HK-2 (cell line): Measurements from ENCODE around the gene TBC1D14.

Source experiments
- DNase-seq: peaks from one replicate; pipeline ENCODE4 v3.0.0-alpha.2; 2018; ENCODE audit not compliant: unreplicated experiment

TBC1D14 gene

DNA sequence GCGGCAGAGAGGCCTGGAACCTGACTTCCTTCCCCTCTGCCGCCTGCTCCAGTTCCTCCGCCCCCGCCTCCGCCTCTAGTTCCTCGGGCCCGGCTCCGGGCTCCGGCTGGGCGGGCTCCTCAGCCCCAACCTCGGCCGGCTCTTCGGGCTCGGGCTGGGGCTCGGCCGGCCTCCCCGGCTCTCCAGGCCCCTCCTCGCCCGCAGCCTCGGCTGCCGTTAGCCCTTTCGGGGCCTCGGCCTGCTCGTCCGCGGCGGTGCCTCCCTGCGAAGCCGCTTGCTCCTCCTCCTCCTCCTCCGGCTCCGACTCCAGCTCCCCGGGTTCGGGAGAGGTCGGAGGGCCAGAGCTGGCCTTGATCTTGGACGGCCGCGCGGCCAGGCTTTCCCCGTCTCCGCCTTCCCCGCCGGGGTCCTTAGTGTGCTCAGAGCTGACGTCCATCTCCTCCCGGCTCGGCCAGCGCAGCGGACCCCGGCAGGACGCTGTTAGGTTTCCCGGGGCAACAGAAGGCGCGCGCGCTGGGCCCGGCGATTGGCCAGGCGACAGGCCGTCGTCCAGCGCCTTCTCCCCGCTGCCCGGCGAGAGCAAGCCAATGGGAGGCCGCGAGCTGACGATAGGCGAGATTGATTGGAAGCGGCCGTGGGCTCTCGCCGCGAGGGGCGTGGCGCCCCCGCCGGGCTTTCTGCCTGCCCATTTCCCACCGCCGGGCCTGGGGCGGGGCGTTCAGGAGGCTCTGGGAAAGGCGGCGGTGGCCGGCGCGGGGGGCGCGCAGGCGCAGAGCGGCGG is 133.1 kb downstream of the TBC1D14 start:
- DNase-seq = peak; percentile 99

DNA sequence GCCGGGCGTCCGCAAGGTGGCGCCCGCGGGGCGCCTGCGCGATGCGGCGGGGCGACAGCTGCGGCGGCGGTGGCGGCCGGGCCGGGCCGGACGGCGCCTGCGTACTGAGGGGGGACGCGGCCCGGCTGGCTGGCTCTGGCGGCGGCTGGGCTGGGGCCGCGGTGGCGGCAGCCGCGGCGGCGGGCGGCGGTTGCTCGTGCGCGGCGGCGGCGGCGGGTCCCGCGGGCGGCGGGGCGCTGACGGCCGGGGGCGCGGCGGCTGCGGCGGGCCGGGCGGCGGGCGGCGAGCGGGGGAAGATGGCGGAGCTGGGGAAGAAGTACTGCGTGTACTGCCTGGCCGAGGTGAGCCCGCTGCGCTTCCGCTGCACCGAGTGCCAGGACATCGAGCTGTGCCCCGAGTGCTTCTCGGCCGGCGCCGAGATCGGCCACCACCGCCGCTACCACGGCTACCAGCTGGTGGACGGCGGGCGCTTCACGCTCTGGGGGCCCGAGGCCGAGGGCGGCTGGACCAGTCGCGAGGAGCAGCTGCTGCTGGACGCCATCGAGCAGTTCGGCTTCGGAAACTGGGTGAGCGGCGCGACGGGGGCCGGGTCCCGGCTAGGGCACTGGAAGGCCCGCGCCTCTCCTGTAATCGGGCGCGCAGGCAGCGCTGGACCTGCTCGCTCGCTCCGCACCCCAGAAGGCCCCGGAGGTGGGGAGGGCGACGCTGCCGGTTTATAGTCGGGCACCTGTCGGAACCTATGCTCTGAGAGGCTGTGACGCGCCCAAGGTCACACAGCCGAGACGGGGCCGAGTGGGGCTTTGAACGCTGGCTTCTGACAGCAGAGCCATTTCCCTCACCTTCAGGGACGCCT is 133.9 kb downstream of the TBC1D14 start, which contains the start of gene TADA2B:
TSS of gene TADA2B (plus strand) at position 89 of the 853 bp plus-strand sequence. CDS start at position 297, 208 bp downstream.
- DNase-seq = peak; percentile 67

DNA sequence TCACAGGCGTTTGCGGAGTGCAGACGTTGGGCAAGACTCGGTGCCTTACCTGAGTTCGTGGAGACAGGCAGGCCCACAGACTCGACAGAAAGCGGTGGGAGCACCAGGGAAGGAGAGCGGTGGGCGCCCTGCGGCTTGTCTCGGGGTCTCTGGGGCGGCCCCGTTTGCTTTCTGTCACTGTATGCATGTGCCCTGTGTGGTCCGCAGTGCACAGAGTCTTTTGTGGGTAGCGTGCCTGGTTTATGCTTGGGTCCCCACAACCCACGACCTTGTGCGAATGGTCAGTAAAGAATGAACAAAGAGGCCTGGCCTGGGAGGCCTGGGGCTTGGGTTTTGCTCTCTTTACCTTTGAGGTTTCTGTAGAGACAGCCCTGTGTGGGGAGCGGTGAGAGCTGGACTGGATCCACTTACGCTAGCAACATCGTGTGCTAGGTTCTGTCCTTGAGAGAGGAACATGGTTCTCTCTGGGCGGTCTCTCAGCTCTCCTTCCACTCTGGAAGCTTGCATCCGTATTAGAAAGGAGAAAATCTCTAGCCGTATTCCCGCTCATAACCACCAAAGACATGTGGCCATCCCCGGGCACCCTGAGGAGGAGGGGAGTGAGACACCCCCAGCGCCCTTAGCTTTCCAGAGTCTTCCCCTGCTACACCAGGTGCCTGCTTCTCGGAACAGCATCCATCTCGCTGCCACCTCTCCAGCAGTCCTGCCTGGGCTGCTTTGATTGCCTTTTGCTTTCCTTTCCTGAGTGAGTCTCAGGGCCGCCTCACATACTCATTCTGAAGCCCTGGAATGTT is 134.7 kb downstream of the TBC1D14 start:
- no peak for DNase-seq

DNA sequence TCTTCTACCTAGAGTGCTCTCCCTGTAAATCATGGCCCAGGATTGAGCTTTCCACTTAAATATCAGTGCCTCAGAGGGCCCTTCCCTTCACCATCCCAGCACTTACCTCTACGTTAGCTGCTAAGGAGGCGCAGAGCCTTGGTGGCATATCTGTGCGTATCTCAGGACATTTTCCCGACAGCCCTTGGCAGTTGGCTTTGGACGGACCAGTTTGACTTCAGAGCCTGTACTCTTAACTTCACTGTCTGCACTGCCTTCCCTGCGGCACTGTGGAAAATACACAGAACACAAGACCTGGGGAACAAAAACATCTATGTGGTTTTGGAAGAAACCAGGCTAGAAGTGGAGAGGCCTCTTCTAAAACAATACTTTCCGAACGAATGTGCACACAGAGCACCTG is 135.9 kb downstream of the TBC1D14 start:
- no peak for DNase-seq

DNA sequence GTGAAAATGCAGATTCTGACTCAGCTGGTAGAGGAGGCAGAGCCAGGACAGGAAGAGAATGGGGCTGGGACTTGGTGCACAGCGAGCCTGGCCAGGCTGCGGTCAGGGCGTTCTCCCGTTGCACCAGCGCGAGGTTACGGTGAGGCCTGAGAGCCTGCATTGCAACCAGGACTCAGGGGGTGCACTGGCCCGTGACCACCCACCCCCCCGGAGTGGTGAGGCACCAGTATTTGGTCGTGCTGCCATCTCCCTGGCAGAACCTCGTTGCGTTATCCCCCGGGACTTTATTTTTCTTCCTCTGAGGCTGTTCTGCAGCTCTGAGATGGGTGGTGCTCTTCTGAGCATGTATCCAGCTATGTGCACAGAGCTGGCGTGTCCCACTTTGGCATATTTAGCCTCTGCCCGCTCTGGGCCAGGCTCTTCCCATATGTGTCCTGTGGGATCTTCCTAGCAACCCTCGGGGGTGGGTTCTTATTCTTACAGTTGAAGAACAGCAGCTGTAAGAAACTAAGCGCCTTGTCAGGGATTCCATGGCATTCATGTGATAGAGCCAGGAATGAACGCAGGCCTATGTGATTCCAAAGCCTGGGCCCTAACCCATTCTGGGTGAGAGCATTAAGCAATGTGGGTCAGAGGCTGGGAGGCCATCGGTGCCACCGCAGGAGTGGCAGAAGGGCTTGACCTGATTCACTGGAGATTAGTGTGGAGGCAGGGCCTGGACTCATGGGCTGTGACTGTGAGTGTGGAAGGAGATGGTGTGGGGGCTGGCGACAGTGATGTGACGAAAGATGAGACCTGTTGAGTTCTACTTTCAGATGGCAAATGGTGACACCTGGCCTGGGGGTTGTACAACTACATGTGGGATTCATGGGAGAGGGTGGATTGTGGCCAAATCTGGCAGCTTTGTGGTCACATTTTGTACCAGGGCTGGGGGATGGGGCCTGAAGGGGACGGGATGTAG is 136.6 kb downstream of the TBC1D14 start:
- DNase-seq = peak; percentile 55

DNA sequence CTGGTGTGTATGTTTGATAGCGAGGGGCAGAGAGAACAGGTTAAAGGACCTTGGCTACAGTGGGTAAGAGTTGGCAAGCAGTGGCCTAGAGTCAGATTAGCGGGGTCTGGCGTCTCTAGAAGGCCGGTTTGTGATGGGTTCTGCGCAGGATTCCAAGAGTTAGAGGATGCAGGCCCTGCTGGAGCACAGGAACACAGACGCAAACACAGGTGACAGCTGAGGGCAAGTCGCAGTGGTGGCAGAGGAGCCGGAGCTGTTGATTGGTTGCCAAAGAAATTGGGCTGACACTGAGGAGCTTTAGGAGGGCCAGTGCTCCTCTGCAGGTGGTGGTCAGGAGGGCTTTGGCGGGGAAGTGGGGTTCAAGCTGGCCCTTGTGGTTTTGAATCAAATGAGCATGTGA is 137.3 kb downstream of the TBC1D14 start:
- DNase-seq = no peak

DNA sequence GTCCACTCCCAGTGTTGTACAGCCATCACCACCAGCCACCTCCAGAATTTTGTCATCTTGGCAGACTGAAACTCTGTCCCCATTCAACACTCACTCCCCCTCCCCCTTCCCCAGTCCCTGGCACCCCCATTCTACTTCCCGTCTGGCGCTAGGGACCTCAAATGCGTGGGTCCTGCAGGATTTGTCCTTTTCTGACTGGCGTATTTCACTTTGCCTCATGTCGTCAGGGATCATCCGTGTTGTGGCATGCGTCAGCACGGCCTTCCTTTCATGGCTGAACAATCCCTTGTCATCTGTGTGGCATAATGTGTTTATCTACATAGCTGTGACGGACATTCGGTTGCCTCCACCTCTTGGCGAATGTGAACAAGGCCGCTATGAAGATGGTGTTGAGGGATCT is 139.0 kb downstream of the TBC1D14 start:
- DNase-seq = no peak

DNA sequence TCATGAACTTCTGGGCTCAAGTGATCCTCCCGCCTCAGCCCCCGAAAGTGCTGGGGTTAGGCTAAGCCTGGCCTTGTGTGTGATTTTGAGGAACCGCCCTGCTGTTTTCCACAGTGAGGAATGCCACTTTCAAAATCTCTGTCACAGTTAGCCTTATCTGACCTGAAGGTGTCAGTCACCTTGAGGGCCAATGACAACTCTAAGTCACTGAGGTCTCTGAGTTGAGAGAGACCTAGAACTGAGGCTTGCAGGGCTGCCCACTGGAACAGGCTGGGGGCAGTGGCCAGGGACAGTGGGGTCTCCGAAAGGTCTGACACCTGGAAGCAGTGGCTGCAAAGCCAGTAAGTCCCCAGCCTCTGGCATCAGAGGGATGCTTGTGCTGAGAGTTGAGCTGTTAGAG is 139.7 kb downstream of the TBC1D14 start:
- no peak for DNase-seq

DNA sequence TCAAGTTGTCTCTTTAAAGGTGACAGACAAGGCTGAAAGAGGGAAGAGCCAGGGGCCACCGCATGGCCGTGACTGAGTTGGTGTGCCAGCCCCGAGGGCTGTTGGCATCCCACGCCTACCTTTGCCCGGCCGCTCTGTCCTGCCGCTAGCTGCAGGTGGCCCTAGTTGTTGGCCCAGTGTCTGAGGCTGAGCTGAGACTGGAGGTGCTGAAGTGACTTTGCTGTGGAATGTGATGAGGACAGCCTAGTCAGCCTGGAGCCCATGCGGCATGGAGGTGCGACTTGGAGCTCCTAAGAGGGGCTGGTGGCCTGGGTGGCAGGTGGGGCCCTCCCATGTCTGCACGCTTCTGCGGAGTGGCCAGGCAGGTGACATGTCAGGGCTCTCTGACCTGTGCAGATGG is 140.1 kb downstream of the TBC1D14 start:
- DNase-seq = no peak

DNA sequence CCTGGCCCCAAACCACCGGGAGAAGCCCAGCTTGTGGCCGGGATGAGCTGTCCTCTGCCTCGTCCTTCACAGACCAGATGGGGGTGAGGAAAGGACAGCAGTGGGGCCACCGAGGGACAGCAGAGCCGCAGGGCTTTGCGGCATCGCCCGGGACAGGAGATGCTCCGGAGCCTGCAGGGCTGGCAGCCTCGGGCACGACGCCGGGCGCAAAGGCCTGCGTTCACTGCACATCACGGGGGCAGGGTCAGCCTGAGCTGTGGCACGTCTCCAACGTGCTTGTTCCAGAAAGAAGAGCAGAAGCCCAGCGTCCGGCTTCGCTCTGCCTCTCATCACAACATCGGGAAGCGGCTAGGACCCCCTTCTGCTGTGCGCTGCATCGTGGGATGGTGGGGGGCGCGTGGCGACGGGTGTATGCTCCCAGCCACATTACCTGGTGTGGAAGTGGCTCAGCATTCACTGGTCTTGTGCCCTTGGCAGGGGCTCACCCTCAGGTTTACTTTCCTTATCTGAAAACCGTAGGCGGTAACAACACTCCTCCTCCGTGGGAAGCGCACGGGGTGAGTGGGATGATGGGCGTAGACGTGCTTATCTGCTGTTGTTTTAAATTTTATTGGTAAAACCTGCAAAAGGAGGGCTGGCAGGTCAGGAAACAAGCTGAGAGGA is 141.0 kb downstream of the TBC1D14 start:
- DNase-seq = no peak

DNA sequence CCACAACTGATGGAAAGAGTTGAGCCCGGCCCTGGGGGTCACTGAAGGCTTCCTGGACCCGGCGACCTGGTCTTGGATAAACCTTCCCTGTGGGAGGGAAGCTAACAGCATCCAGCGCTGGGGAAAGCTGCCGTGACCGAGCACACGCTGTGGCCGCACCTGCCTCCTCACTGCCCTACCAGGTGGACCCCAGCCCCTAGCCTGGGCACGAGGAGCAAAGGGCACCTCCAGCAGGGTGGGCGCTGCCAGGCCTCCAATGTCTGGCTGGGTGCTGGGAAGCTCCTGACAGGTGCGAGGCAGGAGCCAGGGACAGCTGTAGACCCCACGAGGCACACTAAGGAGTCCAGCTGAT is 141.5 kb downstream of the TBC1D14 start:
- DNase-seq = no peak

DNA sequence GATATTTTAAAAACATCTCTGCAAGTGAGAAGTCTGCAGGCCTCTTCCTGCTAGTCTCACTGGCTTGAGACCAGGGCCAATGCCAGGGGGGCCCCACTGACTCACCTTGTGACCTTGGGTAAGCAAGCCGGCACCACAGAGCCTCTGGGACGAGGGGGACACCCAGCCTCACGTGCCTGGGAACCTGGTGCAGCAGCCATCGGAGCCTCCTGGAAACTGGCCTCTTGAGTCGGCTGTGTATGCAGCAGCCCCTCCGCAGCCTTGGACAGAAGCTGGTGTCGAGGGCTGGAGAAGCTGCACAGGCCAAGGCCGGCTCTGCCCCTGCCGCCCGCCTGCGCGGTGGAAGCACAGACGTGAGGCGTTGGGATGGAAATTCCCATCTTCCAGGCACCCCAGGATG is 142.3 kb downstream of the TBC1D14 start:
- DNase-seq = no peak

DNA sequence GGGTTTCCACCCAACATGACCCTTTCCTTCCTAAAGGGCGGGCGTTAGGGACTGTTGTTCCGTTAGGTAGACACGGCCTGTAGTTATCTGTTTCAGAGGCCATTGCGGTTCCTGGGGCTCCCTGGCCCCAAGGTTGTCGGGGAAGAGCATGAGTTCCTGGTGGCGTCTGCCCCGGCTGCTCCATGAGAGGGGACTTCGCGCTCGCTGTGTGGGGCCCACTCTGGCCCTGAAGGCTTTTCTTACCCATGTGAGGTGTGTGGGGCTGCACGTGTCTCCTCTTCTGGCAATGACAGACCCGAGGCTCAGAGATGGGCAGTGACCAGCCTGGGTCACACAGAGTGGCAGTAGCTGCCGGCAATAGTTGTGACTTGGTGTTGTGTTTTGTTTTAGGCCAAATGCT is 142.7 kb downstream of the TBC1D14 start:
- DNase-seq = no peak

DNA sequence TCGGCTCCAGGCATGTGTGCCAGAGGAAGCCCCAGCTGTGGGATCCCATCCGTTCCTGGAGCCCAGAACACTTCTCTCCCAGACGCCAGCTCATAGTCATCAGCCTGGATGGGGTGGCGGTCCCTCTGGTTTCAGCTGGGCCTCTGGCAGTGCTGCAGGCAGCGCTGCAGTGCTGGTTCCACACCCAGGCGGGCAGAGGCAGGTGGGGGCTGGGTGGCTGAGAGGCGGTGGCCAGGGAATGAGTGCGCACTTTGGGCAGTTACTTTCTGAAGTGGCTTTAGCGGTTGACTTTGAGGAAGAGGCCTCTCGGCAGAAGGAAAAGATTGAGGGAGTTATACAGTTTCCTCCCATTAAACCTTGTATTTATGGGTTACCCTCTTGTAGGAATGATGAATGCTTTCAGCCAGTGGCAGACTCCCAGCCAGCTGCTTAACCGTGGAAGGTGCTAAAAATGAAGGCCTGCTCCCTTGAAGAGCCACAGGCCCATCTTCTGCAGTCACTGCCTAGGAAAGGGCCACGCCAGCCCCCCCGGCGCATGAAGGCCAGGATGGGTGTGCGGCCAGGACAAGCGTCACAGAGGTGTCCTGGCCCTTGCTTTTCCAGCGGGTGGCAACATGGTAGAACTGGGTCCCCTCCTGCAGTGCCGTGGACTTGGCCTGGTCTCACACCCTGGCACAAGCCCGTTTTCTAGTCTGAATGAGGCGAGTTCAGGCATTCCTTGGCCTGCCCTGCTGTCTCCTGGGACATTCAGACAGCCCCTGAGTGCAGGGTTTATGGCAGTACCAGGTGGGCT is 143.5 kb downstream of the TBC1D14 start:
- peak; percentile 49 for DNase-seq

DNA sequence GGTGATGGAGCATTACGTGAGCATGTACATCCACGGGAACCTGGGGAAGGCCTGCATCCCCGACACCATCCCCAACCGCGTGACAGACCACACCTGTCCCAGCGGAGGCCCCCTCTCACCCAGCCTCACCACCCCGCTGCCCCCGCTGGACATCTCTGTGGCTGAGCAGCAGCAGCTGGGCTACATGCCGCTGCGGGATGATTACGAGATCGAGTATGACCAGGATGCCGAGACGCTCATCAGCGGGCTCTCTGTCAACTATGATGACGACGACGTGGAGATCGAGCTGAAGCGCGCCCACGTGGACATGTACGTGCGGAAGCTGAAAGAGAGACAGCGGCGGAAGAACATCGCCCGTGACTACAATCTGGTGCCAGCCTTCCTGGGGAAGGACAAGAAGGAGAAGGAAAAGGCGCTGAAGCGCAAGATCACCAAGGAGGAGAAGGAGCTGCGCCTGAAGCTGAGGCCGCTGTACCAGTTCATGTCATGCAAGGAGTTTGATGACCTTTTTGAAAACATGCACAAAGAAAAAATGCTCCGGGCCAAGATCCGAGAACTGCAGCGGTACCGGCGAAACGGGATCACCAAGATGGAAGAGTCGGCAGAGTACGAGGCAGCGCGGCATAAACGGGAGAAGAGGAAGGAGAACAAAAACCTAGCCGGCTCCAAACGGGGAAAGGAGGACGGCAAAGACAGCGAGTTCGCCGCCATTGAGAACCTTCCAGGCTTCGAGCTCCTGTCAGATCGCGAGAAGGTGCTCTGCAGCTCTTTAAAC is 144.7 kb downstream of the TBC1D14 start:
- no peak for DNase-seq

DNA sequence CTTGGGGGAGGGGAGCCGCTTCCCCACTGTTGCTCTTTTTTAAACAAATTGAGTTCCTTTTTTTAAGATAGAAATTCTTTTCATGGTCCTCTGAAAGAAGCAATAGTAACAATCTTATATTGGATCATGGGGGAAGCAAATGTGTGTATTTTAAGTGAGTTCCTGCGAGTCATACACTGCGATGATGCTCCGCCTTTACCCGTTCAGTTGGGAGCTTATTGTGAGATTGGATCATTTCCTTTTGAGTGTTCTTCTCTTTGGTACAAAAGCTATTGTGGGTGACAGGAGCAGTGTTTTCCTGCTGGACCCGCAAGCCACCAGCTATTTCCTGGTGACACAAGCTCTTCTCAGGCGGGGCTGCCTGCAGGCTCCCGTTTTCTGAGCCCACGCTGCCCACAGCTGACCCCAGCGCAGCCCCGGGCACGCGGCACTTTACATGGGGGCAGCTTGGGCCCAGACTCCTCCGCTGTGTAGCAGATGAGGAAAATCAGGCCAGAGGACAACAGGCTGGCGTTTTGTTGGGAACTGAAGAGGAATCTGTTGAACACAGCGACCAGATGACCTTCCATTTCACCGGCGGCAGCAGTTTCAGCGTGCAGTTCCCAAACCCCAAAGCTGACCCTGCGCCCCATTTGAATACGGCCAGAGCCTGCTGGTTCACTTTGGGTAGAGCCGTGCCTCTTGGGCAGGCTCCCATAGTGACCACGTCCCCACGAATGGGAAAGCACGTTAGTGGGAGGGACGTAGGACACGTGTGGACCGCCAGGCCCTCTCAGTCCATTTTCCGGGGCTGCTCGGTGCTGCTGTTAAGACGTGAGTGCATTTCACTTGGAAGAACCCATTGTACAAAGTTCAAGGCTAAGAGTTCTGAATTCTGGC is 145.7 kb downstream of the TBC1D14 start:
- DNase-seq = no peak

DNA sequence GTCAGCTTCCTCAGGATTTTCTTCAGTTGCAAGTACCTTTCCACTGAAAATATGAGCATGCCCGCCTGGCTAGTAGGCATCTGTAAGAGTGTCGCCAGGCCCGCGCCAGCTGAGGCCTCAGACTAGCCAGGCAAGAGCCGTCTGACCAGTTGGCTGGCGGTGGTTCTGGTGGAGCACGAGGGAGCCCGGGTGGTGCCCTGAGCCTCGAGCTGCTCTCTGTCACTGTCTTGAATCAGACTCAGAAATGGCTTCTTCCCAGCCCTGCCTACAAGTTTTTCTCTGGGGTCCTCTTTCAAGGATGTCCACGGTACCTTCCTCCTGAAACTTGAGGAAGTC is 146.3 kb downstream of the TBC1D14 start:
- no peak for DNase-seq

DNA sequence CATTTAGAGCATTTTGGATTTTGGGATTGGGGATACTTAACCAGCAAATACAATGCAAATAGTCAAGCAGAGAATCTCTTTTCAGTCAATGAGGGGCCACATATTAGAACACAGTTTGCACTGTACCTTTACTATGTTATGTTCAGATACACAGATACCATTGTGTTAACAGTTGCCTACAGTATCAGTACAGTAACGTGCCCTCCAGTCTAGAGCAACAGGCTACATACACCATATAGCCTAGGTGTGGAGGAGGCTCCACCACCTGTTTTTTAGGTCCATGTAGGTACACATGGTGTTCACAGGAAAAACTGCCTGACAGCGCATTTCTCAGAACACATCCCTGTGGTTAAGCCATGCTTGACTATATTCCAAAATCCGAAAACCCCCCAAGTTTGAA is 149.2 kb downstream of the TBC1D14 start:
- no peak for DNase-seq
